Measurements from ENCODE around the gene PCDH9. TPM values are rescaled to one million over a fixed set of nuclear protein-coding genes. Genes with fewer than 3 reads are reported as not detected.

The PCDH9 gene
- total and polyA plus RNA-seq, 2 experiments from 2014 or later = 0.31 to 0.52 TPM

DNA sequence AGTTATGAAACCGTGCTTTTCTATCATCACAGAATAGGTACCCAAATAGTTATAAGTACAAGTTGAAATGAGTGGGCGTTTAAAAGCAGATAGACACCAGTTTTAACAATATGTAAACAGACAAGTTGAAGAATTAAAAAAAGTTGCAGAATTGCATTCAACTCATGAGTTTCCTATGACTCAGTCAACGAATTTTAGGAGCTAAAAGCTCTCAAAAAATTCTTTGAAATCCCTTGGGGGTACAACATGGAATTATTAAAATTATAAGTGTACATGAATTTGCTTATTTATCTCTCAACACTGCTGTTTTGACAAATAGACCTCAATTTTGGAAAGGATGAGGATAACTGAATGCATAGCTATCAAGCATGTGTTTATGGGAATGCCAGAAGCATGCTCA lies 693.4 kb downstream of the PCDH9 start:
- H3K4me1 Mint-ChIP-seq = peaks cover 4% of the 10 kb centered on the region; the same call in 2 of the 3 replicates
- H3K79me2 ChIP-seq (replicated peaks; ENCODE audit: insufficient read depth) = no peaks in the 10 kb centered on the region
- H3F3A ChIP-seq (replicated peaks; ENCODE audit: low read depth) = no peaks in the 10 kb centered on the region
- no peak overlapping the region for H3K4me2 ChIP-seq
- H3K4me3 Mint-ChIP-seq = no peak overlapping the region
- peaks cover under 1% of the 10 kb centered on the region for H3K4me1 ChIP-seq (ENCODE audit: insufficient read depth)
- no peaks in the 10 kb centered on the region for H3K27me3 ChIP-seq (ENCODE audit: insufficient read depth)
- DNase-seq (ENCODE audit: low spot score) = no peak
- H3K9me3 Mint-ChIP-seq = no peaks in the 10 kb centered on the region
- no peak overlapping the region for H3K4me3 ChIP-seq
- H3K27ac ChIP-seq (ENCODE audit: low read depth) = no peak overlapping the region
- H3K9me2 ChIP-seq (ENCODE audit: insufficient read depth) = 0 out of 2 replicates have a peak, but pooled peaks cover 4% of the 10 kb centered on the region
- H3K27me3 Mint-ChIP-seq (ENCODE audit: insufficient read depth, low read depth, poor library complexity) = no peaks in the 10 kb centered on the region
- H3K36me3 ChIP-seq (ENCODE audit: insufficient read depth) = no peaks in the 10 kb centered on the region
- no peak overlapping the region for H3K27ac Mint-ChIP-seq
- no peak for TF ChIP-seq CREB1 (CRISPR knock-in tag; IDR thresholded peaks at IDR 0.05; ENCODE audit: low read depth)
- no peak for TF ChIP-seq POLR2AphosphoS5 (IDR thresholded peaks at IDR 0.05; ENCODE audit: low read depth)
- TF ChIP-seq, protein P1, sequence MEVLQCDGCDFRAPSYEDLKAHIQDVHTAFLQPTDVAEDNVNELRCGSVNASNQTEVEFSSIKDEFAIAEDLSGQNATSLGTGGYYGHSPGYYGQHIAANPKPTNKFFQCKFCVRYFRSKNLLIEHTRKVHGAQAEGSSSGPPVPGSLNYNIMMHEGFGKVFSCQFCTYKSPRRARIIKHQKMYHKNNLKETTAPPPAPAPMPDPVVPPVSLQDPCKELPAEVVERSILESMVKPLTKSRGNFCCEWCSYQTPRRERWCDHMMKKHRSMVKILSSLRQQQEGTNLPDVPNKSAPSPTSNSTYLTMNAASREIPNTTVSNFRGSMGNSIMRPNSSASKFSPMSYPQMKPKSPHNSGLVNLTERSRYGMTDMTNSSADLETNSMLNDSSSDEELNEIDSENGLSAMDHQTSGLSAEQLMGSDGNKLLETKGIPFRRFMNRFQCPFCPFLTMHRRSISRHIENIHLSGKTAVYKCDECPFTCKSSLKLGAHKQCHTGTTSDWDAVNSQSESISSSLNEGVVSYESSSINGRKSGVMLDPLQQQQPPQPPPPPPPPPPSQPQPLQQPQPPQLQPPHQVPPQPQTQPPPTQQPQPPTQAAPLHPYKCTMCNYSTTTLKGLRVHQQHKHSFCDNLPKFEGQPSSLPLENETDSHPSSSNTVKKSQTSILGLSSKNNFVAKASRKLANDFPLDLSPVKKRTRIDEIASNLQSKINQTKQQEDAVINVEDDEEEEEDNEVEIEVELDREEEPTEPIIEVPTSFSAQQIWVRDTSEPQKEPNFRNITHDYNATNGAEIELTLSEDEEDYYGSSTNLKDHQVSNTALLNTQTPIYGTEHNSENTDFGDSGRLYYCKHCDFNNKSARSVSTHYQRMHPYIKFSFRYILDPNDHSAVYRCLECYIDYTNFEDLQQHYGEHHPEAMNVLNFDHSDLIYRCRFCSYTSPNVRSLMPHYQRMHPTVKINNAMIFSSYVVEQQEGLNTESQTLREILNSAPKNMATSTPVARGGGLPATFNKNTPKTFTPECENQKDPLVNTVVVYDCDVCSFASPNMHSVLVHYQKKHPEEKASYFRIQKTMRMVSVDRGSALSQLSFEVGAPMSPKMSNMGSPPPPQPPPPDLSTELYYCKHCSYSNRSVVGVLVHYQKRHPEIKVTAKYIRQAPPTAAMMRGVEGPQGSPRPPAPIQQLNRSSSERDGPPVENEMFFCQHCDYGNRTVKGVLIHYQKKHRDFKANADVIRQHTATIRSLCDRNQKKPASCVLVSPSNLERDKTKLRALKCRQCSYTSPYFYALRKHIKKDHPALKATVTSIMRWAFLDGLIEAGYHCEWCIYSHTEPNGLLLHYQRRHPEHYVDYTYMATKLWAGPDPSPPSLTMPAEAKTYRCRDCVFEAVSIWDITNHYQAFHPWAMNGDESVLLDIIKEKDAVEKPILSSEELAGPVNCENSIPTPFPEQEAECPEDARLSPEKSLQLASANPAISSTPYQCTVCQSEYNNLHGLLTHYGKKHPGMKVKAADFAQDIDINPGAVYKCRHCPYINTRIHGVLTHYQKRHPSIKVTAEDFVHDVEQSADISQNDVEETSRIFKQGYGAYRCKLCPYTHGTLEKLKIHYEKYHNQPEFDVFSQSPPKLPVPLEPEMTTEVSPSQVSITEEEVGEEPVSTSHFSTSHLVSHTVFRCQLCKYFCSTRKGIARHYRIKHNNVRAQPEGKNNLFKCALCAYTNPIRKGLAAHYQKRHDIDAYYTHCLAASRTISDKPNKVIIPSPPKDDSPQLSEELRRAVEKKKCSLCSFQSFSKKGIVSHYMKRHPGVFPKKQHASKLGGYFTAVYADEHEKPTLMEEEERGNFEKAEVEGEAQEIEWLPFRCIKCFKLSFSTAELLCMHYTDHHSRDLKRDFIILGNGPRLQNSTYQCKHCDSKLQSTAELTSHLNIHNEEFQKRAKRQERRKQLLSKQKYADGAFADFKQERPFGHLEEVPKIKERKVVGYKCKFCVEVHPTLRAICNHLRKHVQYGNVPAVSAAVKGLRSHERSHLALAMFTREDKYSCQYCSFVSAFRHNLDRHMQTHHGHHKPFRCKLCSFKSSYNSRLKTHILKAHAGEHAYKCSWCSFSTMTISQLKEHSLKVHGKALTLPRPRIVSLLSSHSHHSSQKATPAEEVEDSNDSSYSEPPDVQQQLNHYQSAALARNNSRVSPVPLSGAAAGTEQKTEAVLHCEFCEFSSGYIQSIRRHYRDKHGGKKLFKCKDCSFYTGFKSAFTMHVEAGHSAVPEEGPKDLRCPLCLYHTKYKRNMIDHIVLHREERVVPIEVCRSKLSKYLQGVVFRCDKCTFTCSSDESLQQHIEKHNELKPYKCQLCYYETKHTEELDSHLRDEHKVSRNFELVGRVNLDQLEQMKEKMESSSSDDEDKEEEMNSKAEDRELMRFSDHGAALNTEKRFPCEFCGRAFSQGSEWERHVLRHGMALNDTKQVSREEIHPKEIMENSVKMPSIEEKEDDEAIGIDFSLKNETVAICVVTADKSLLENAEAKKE (CRISPR knock-in tag; IDR thresholded peaks at IDR 0.05) = no peak
- TF ChIP-seq, protein P2, sequence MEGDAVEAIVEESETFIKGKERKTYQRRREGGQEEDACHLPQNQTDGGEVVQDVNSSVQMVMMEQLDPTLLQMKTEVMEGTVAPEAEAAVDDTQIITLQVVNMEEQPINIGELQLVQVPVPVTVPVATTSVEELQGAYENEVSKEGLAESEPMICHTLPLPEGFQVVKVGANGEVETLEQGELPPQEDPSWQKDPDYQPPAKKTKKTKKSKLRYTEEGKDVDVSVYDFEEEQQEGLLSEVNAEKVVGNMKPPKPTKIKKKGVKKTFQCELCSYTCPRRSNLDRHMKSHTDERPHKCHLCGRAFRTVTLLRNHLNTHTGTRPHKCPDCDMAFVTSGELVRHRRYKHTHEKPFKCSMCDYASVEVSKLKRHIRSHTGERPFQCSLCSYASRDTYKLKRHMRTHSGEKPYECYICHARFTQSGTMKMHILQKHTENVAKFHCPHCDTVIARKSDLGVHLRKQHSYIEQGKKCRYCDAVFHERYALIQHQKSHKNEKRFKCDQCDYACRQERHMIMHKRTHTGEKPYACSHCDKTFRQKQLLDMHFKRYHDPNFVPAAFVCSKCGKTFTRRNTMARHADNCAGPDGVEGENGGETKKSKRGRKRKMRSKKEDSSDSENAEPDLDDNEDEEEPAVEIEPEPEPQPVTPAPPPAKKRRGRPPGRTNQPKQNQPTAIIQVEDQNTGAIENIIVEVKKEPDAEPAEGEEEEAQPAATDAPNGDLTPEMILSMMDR (conservative IDR thresholded peaks at IDR 0.05; ENCODE audit: low read depth in 2 of 2) = no peak
- TF ChIP-seq, protein P3, sequence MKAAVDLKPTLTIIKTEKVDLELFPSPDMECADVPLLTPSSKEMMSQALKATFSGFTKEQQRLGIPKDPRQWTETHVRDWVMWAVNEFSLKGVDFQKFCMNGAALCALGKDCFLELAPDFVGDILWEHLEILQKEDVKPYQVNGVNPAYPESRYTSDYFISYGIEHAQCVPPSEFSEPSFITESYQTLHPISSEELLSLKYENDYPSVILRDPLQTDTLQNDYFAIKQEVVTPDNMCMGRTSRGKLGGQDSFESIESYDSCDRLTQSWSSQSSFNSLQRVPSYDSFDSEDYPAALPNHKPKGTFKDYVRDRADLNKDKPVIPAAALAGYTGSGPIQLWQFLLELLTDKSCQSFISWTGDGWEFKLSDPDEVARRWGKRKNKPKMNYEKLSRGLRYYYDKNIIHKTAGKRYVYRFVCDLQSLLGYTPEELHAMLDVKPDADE (IDR thresholded peaks at IDR 0.05) = no peak
- TF ChIP-seq EZH2phosphoT487 (IDR thresholded peaks at IDR 0.05; ENCODE audit: unreplicated experiment) = no peak
- no peak for ATAC-seq
- H3K36me3 Mint-ChIP-seq (ENCODE audit: low read depth) = no peaks in the 10 kb centered on the region; the same call in 2 of the 3 replicates
- H2AFZ ChIP-seq = no peak overlapping the region
- H4K20me1 ChIP-seq (replicated peaks; ENCODE audit: insufficient read depth) = no peaks in the 10 kb centered on the region

All from GM23338 (cell line).